K562 (cell line): ENCODE data around the gene SHISAL2A. TPM values are rescaled to one million over a fixed set of nuclear protein-coding genes. Genes with fewer than 3 reads are reported as not detected.

Source experiments
- ATAC-seq: fragments of 200-7000 bp; cut with Tn5 transposase; 3 replicates; pipeline ENCODE4 v1.9.1; 2020; ENCODE audit warnings: moderate library complexity
- BruUV-seq: library from RNA; stranded (reverse); fragments of 400-500 nt; replicated peaks from 2 replicates; lab custom pipeline; 2021; lab: Mats Ljungman, UMichigan
- CTCF ChIA-PET: fragments of 300-600 bp; formaldehyde crosslinking; extraction: SDS; loops from one replicate; lab custom pipeline; 2021; ENCODE audit warnings: low intra/inter-chr PET ratio; lab: Yijun Ruan, JAX
- POLR2A ChIA-PET: fragments of 300-600, 350-650 bp; sonication (Branson Sonifier 250); formaldehyde crosslinking; extraction: SDS; loops from one replicate; lab custom pipeline; 2021; ENCODE audit warnings: antibody characterized with exemption, inconsistent platforms; lab: Yijun Ruan, JAX
- DNase-seq, 4 experiments: peaks; one replicate each; pipeline versions ENCODE4 v3.0.0 to v3.0.0-alpha.2; 2011 to 2018; ENCODE audit warnings: low spot score in 3 of 4, mixed read lengths in 3 of 4; ENCODE audit errors: extremely low read depth in 1 of 4
- FAIRE-seq: peaks from 2 replicates; lab custom pipeline; 2011; peaks lifted over from hg19 to GRCh38; lab: Jason Lieb, UNC
- H2AFZ ChIP-seq: 2 replicates; pipeline ENCODE4 v1.6.0; 2011; ENCODE audit warnings: low read depth, low read length, control low read depth, inconsistent platforms
- H3K27ac ChIP-seq: fragments of 200-600 bp; 3 replicates; pipeline ENCODE4 v1.8.0; 2011; ENCODE audit warnings: low read depth, mild to moderate bottlenecking, control low read depth, inconsistent platforms, low read length, moderate library complexity, mixed read lengths; ENCODE audit errors: extremely low read depth
- H3K27me3 ChIP-seq, 2 experiments: fragments of 300-600 bp in 1 of 2; 2 replicates in 1 of 2; 3 replicates in 1 of 2; pipeline versions ENCODE4 v1.6.0 to v1.8.0; 2011; ENCODE audit warnings: inconsistent platforms in 2 of 2, low read length in 2 of 2, mild to moderate bottlenecking in 1 of 2, mixed read lengths in 1 of 2, moderate library complexity in 1 of 2; ENCODE audit not compliant: control insufficient read depth in 2 of 2, insufficient read depth in 2 of 2
- H3K36me3 ChIP-seq: fragments of 300-600 bp; 3 replicates; pipeline ENCODE4 v1.8.0; 2011; ENCODE audit warnings: mild to moderate bottlenecking, low read length, inconsistent platforms; ENCODE audit not compliant: control insufficient read depth, insufficient read depth
- H3K4me1 ChIP-seq, 2 experiments: fragments of 200-600 bp in 1 of 2; replicated peaks in 1 of 2; 2 replicates in 1 of 2; 3 replicates in 1 of 2; pipeline versions ENCODE4 v1.5.1 to v1.8.0; 2011; ENCODE audit warnings: inconsistent platforms in 2 of 2, low read length in 2 of 2, mild to moderate bottlenecking in 1 of 2, mixed read lengths in 1 of 2, moderate library complexity in 1 of 2; ENCODE audit not compliant: control insufficient read depth in 2 of 2, insufficient read depth in 2 of 2
- H3K4me2 ChIP-seq: 2 replicates; pipeline ENCODE4 v1.6.1; 2011; ENCODE audit warnings: low read length, control low read depth, inconsistent platforms, mixed read lengths; ENCODE audit not compliant: insufficient read depth
- H3K4me3 ChIP-seq: fragments of 200-600 bp; sonication (generic), shearing (Covaris generic); 2 replicates; pipeline ENCODE4 v1.5.1; 2016; ENCODE audit warnings: control low read depth, inconsistent platforms
- H3K79me2 ChIP-seq: fragments of 200-600 bp; 3 replicates; pipeline ENCODE4 v1.8.0; 2011; ENCODE audit warnings: low read length, inconsistent platforms; ENCODE audit not compliant: control insufficient read depth, insufficient read depth
- H3K9ac ChIP-seq, 2 experiments: 2 replicates each; pipeline versions ENCODE4 v1.6.0 to v1.6.1; 2011; ENCODE audit warnings: low read depth in 2 of 2, low read length in 2 of 2, control low read depth in 1 of 2, inconsistent platforms in 1 of 2, mild to moderate bottlenecking in 1 of 2, mixed read lengths in 1 of 2; ENCODE audit not compliant: insufficient read depth in 1 of 2
- H3K9me1 ChIP-seq: one replicate; pipeline ENCODE4 v1.6.0; 2011; ENCODE audit warnings: inconsistent platforms, mild to moderate bottlenecking, low read length, moderate library complexity; ENCODE audit not compliant: control insufficient read depth, insufficient read depth
- H3K9me3 ChIP-seq: replicated peaks from 2 replicates; pipeline ENCODE4 v1.5.1; 2011; ENCODE audit warnings: low read depth, low read length, inconsistent platforms; ENCODE audit not compliant: control insufficient read depth, insufficient read depth
- H4K20me1 ChIP-seq: replicated peaks from 2 replicates; pipeline ENCODE4 v1.6.1; 2011; ENCODE audit warnings: low read length, inconsistent platforms, mixed read lengths; ENCODE audit not compliant: control insufficient read depth, insufficient read depth
- CHD4 ChIP-seq: fragments of 200-600 bp; sonication (generic); IDR thresholded peaks from 3 replicates; pipeline ENCODE4 v1.6.1; 2012; ENCODE audit warnings: low read depth, mild to moderate bottlenecking, mixed read lengths, low read length, inconsistent platforms; ENCODE audit not compliant: insufficient read depth, insufficient replicate concordance, poor library complexity, severe bottlenecking
- CREB5 ChIP-seq: fragments of 250-450 bp; sonication (Bioruptor Pico); IDR thresholded peaks from 2 replicates; pipeline ENCODE4 v1.5.0; 2020; ENCODE audit warnings: mild to moderate bottlenecking
- GATA2 ChIP-seq: sonication (generic); formaldehyde crosslinking; IDR thresholded peaks from 2 replicates; pipeline ENCODE4 v1.4.0; 2020; ENCODE audit warnings: mild to moderate bottlenecking, missing genetic modification reagents
- ZHX1 ChIP-seq: fragments of 150-350 bp; conservative IDR thresholded peaks from 2 replicates; pipeline ENCODE4 v1.6.1; 2014; ENCODE audit warnings: low read length
- ZNF311 ChIP-seq: fragments of 250-450 bp; sonication (Bioruptor Pico); IDR thresholded peaks from 2 replicates; pipeline ENCODE4 v1.4.0; 2020; ENCODE audit warnings: mild to moderate bottlenecking, moderate library complexity
- ZNF354B ChIP-seq: fragments of 250-450 bp; sonication (Bioruptor Pico); IDR thresholded peaks from 2 replicates; pipeline ENCODE4 v1.4.0; 2020
- WGBS: fragments of 100-300 bp; shearing (Covaris generic); methylation state at CpG from one replicate; pipeline ENCODE4 v1.1.6; 2016; ENCODE audit warnings: low coverage, mixed read lengths; ENCODE audit not compliant: insufficient coverage; ENCODE audit errors: missing lambda C conversion rate; 5-methylcytosine and 5-hydroxymethylcytosine counted together
- in situ Hi-C: fragments of 300-500 bp; cut with MboI; formaldehyde crosslinking; loops from 4 replicates; pipeline ENCODE4 v1.15.0; 2018; ENCODE audit warnings: inconsistent platforms, mixed read lengths
- intact Hi-C: fragments of 100-400 bp; cut with micrococcal nuclease; formaldehyde crosslinking; loops from 2 replicates; pipeline ENCODE4 v1.14.2; 2022
- polyA plus RNA-seq, 8 experiments: library from polyadenylated mRNA; depleted of rRNA in 4 of 8; stranded (reverse) in 5 of 8; unstranded in 3 of 8; fragments of >200 nt; fragmentation: Nextera tagmentation in 2 of 8; fragmentation: Illumina TruSeq in 1 of 8; extraction: Ambion mirVana in 2 of 8; extraction: Trizol in 1 of 8; gene quantifications; 2 replicates each; pipeline versions ENCODE4 v1.2.1 to v1.2.3, GENCODE V29; 2011 to 2014; ENCODE audit warnings: inconsistent platforms in 1 of 8, missing spikeins in 1 of 8
- total RNA-seq, 7 experiments: library from RNA; depleted of rRNA in 6 of 7; stranded (reverse); fragments of >200 nt in 6 of 7; fragmentation: Illumina TruSeq in 2 of 7; extraction: Trizol in 2 of 7; gene quantifications; 2 replicates each; pipeline versions ENCODE4 v1.2.1 to v1.2.3, GENCODE V29; 2011 to 2021; ENCODE audit warnings: low replicate concordance in 1 of 7

The SHISAL2A gene
- total and polyA plus RNA-seq, 9 of the 15 experiments (the other 6 are each of a cell fraction or from before 2014, with no cell fraction given), result 0.11 TPM; not detected in 8

GRCh38 chr1:52585474-52585873 lies 47.5 kb upstream of the SHISAL2A start:
- TF ChIP-seq ZNF354B (CRISPR knock-in tag) (no peak), ZNF311 (CRISPR knock-in tag) (no peak), ZHX1 (no peak), CREB5 (CRISPR knock-in tag) (no peak), GATA2 (no peak), CHD4 (no peak)
- Histone ChIP-seq H3K27ac (no peak overlapping the region), H3K4me2 (no peak overlapping the region), H3K4me3 (no peak overlapping the region), H3K27me3 (0 out of 5 replicates have a peak, but pooled peaks cover 0 to 4% of the 10 kb centered on the region in 2 experiments), H4K20me1 (no peaks in the 10 kb centered on the region), H2AFZ (no peak overlapping the region), H3K36me3 (no peaks in the 10 kb centered on the region), H3K9me3 (no peaks in the 10 kb centered on the region; the same call in 1 of the 2 replicates), H3K9ac (no peak overlapping the region), H3K4me1 (no peaks in the 10 kb centered on the region), H3K9me1 (no peaks in the 10 kb centered on the region), H3K79me2 (no peaks in the 10 kb centered on the region)
- FAIRE-seq (no peak), DNase-seq (no peak), ATAC-seq (no peak)
- intact Hi-C loops (no loop called here), in situ Hi-C loops (no loop called here)
- WGBS, result 5% methylated on average over 1 of the region's 1 CpG
- CTCF ChIA-PET, result no interaction called here
- POLR2A ChIA-PET, result interaction anchor here (0.5 to 0.9 kb wide), 4 partner anchors 18 to 180 kb away, joined by 3 to 4 read pairs (median 4); no protein-coding TSS in a partner anchor
- BruUV-seq, result no TSS peak
